HG02885 (cell line): ENCODE results near the gene SPRYD7.
"Not testable (repeated sequence)": the region's sequence is repeated elsewhere in the genome, so short reads cannot be mapped to it uniquely, and the experiment has no call there.

Source experiments
- ATAC-seq: cut with Tn5 transposase; IDR thresholded peaks from one replicate; pipeline ENCODE4 v1.9.1; 2021; ENCODE audit warnings: mild to moderate bottlenecking; ENCODE audit not compliant: unreplicated experiment, poor library complexity

The SPRYD7 gene

DNA sequence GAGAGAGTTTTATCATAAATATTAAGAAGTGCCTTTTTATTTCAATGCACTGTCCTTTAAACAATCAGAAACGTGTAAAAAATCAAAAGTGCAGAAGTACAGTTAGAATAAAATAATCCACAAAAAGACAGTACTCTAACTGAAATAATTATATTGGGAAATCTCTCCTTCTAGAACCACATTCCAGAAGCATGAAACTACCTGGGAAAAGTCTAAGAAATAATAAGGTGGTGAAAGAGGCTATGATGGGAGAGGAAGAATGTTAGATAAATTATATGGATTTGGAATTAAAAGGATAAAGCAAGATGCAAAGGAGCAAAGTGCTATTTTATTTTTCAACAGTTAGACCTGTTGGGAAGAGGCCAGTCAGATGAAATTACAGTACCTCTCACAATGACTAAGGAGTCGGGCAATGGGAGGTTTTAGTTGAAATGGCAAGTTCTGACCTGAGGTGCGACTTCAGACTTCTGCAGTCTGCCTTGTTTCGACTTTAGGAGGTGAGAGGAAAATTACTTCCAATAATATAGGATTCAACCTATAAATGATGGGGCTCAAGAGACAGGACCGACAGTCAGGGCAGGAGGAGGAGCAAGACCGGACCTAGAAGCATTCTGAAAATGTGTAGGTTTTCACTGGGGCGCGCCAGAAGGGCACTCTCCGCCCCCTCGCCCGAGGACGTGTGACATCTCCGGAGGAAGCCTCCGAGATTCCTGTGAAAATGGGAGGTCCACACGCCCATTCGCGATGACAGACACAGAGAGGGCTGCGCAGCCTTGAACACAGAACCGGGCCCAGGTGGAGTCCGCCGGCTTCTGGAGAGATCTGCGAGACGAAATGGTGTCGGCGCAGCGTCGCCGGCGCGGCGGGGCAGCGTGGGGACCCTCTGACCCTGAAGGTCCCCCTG, 717 bp downstream of the SPRYD7 start:
- ATAC-seq: peak; percentile 30

DNA sequence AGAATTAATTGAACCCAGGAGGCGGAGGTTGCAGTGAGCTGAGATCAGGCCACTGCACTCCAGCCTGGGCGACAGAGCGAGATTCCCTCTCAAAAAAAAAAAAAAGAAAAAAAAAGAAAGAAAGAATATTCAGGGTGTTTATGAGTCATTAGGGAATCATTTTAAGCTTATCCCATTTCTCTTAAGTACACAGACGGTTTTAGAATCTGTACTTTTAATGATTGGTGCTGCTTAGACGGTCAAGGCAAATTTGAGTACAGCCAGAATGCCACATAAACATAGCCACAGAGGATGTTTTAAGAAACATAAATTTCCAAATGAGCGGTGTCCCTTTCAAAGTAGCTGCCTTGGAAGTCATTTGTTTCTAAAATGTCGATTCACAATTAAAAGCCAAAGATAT, 2.6 kb downstream of the SPRYD7 start:
- no peak for ATAC-seq

DNA sequence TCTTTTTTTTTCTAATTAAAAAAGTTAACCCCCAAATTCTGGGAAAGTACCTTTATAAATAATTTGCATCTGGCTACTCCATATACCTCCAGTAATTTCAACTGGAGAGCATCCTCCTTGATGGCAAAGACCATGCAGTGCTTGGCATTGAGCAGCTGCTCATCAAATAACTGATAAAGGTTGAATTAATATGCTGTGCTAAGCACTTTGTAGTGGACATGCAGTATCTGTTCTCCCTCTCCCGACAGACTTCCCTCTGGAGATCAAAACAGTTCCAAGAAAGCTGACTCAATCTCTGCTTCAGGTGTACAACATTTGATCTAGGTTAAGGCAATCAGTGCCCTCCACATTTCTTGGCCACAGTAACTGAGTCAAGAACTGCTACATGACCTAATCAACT, 3.3 kb downstream of the SPRYD7 start:
- ATAC-seq: no peak

DNA sequence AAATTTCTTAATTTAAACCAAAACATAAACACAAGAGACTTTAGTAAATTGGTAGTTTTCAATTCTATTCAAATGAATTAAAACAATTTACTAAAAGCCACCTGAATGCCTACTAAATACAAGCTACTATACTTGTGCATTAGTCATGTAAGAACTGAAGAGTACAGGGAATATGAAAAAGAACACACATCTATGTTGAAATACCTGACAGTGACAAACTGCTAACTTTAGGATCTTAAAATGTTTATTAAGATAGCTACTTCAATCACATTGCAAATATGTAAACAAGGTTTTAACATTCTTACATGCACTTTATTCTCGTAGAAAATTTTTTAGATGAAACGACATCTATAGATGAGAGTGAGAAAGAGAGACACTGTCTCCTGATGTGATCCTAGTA, 4.1 kb downstream of the SPRYD7 start:
- ATAC-seq: no peak

DNA sequence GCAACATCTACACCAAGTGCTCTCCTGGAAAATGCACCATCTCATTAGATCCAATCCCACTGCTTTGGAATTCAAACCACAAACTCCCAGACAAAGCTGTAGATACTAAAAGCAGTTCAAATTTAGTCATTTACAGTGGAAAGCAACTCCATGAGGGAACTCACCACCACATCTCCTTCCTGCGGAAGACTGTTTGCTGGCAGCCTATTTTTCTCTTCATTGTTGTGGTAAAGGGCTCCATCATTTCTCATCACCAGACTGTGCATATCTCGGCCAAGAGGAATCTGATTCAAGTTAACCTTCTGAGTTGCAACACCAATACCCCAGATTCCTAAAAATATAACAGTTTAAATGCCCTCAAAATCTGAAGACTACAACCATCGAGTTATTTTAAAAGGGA, 8.4 kb downstream of the SPRYD7 start:
- ATAC-seq: no peak

DNA sequence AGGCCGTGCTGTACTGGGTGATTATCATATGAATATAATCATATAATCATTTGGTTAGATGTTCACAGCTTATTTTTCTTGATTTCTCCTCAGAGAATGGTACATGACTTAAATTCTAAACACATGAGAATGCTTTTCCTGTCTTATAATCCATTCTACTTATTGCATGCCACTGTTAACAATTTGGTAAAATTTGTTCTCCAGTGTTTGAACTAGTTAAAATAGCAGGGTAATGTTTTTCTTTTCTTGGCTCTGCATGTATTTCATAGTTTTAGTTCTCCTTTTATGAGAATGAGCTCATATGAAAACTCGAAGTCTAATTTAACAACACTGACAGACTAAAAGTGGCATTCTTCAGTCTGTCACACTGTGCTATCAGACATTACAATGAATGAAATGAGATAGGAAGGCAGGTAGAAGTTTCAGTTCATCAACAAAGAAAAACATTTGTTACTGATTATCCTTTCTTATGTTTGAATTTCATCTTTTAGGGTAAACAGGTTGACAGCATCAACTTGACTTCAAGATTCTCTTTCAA, 10.2 kb downstream of the SPRYD7 start:
- ATAC-seq: peak; percentile 83

DNA sequence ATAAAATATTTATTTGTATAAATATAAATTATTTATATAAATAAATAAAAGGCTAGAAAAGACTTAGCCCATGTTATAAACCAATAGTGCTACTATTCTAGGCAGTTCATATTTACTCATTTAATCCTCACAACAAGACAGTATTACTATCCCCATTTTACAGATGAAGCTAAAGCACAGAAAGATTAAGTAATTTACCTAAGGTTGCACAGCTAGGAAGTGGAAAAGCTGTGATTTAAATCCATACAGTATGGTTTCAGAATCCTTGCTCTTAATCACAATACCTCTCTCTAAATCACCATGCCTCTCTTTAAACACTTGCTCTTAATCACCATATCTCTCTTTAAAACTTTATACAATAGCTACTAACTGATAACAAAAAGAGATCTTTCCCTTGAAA, 13.8 kb downstream of the SPRYD7 start:
- no peak for ATAC-seq

DNA sequence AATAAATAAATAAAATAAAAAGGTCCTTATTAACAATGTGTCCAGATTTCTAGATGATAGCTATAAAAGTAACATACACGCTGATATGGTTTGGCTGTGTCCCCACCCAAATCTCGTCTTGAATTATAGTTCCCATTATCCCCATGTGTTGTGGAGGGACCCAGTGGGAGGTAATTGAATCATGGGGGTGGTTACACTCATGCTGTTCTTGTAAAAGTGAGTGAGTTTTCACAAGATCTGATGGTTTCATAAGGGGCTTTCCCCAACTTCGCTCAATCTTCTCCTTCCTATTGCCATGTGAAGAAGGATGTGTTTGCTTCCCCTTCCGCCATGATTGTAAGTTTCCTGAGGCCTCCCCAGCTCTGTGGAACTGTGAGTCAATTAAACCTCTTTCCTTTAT, 15.2 kb downstream of the SPRYD7 start:
- ATAC-seq: not testable (repeated sequence)

DNA sequence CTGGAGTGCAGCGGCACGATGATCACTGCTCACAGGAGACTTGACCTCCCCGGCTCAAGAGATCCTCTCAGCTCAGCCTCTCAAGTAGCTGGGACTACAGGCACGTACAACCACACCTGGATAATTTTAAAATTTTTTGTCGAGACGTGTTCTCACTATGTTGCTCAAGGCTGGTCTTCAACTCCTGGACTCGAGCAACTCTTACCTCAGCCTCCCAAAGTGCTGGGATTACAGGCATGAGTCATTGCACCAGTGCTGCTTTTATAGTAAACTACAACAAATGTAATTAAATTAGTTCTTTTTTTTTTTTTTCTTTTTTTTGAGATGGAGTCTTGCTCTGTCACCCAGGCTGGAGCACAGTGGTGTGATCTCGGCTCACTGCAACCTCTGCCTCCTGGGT, 18.0 kb downstream of the SPRYD7 start:
- ATAC-seq: not testable (repeated sequence)

DNA sequence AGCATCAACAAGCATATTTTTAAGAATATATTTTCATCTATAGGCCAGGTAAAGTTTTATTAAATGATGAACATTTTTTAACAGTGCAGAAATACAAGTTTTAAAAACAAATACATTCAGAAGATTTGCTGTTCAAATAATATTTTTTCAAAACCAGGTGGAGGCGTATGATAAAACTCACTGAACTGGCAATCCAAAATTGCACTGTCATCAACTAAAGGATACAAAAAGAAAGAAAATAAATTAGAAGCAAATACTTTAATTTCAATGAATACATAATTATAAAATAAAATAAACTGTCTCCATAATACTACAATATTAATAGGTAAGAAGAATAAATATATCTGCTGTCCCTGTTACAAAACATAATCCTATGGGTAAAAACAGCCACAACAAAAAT, 21.2 kb downstream of the SPRYD7 start:
- ATAC-seq: no peak

DNA sequence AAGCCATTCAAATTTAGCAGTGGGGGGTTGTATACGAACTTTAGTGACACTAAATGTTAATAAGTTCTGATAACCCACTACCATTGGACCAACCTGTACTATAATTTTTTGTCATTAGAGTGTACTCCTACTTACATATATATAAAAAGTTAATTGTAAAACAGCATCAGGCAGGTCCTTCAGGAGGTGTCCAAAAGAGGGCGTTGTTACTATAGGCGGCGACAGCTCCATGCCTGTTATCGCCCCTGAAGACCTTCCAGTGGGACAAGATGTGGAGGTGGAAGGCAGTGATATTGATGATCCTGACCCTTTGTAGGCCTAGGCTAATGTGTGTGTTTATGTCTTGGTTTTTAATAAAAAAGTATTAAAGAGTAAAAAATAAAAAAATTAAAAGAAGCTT, 27.5 kb downstream of the SPRYD7 start:
- ATAC-seq: no peak

DNA sequence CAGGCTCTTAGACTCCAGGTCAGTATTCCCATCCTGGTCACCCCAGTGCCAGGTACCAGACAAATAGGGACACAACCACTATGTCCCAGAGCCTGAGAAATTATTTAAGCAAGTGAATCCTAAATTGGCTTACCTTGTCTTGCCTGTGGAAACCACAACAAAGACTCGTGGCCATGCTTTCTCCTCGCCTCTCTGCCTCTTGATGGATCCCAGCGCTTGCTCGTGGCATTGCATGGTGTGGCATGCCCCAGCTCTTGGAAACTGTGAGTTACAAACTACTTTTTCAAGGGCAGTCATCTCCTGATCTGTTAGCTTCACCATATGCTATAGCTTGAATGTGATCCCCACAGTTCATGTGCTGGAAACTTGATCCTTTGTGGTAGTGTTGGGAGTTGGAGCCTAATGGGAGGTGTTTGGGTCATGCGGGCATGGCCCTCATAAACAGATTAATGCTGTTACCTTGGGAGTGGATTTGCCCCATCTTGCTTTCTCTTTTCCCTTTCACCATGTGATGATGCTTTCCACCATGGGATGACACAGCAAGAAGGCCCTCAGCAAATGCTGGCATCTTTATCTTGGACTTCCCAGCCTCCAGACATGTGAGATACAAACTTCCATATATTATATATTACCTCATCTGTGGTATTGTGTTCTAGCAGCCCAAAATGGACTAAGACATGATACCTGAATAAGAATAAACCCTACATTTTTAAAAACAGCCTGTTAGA, 31.2 kb downstream of the SPRYD7 start:
- no peak for ATAC-seq

DNA sequence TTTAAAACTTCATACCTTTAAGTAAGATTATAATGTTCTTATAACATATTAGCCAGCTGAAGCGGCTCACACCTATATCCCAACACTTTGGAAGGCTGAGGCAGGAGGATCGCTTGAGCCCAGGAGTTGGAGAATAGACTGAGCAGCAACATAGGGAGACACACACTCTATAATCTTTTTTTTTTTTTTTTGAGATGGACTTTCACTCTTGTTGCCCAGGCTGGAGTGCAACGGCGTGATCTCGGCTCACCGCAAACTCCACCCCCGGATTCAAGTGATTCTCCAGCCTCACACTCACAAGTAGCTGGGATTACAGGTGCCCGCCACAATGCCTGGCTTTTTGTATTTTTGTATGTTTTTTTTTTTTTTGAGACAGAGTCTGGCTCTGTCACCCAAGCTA, 37.3 kb downstream of the SPRYD7 start:
- no peak for ATAC-seq

DNA sequence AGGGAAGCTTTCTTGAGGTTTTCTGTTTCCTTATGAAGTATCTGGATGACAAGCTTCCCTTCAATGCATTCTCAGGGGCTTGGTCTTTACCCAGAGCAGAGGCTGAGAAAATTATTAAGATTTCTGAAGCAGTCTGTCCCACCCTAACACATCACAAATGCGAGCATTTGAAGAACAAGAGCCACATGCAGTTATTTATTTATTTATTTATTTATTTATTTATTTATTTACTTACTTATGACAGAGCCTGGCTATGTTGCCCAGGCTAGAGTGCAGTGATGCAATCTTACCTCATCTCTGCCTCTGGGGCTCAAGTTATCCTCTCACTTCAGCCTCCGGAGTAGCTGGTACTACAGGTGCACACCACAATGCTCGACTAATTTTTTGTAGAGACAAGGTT, 38.4 kb downstream of the SPRYD7 start:
- ATAC-seq: no peak

DNA sequence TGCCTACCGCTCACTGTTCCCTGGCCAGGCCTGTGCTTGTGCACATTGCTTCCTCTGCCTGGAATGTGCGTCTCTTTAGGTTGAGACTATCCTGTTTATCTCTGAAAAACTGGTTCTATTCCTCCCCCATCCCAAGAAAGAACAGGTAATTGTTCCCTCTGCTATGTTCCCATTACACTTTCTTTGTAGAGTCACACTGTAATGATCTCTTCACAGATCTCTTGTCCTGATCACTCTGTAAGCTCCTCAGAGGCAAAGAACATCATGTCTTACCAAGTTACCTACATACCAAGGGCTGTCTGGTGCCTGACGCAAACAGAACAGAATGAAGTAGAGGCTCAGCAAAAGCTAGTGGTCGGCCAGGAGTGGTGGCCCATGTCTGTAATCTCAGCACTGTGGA, 40.3 kb downstream of the SPRYD7 start:
- ATAC-seq: no peak

DNA sequence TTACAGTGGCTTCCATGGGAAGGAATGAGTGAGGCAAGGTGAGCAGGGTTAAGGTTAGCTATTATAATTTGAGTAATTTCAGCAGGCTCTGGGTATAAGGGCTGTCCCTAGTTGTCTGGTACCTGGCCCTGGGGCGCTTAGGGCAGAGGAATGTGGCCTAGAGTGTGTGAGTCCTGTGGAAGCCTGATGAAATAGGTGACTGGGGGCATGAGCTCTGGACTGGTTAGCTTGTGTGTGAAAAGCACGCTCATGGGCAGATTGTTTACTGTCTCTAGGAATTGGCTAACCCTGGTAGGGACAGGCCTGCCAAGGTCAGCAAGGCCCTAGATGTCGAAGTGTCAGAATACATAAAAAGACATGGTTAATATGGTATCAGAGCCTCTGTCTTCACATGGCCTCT, 42.5 kb downstream of the SPRYD7 start:
- ATAC-seq: no peak

DNA sequence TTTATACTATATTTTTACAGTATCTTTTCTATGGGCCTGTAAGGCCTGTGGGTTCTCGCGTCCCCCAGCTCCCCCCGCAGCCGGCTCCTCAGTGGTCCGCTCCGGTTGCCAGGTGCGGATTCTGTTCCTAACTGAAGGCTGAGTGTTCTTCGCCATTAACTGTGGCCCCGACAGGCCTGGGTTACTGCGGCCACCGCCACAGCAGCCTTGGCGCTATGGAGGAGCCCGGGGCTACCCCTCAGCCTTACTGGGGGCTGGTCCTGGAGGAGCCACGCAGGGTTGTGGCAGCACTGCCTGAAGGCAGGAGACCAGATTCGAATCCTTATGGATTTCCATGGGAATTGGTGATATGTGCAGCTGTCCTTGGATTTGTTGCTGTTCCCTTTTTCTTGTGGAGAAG, 45.8 kb downstream of the SPRYD7 start:
- ATAC-seq: no peak

DNA sequence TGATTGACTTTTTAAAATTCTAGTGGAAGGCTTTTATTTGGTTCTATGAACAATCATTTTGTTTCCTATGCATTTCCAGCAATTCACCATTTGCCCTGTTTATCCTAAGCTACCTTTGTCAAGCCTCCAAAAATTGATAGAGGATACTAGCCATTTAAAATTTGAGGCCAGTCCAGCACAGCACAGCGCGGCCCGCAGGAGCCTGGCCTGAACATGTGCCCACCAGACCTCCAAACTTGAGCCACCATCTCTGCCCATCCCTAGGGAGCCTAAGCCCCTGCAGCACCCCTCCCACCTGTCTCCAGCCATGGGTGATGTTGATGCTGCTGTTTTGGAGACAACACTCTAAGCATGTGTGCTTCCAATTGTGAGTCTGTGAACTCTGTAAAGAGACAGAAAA, 57.5 kb downstream of the SPRYD7 start:
- ATAC-seq: no peak

DNA sequence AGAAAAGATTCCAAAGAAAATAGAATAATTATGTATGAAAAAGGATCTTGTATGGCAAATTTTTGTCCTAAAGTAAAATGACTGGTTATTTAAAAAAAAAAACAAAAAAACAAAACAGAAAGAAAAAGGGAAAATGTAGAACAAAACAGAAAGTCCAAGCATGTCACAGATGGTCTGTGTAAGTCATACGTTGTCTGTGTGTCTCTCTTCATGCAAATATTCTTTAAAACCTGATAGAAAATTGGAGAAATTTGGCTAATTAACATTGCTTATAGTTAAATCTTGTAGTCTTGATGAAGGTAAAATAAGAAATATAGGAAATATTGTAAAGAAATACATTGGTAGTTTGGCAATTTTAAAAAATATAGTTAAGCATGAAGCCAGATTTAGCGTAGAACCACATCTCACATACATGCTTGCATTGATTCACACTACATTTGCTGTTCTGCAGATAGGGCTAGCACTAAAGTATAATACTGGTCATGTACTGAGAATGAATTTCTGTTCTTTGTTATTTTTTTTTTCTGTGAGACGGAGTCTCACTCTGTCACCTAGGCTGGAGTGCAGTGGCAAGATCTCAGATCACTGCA, 58.4 kb downstream of the SPRYD7 start:
- ATAC-seq: no peak

DNA sequence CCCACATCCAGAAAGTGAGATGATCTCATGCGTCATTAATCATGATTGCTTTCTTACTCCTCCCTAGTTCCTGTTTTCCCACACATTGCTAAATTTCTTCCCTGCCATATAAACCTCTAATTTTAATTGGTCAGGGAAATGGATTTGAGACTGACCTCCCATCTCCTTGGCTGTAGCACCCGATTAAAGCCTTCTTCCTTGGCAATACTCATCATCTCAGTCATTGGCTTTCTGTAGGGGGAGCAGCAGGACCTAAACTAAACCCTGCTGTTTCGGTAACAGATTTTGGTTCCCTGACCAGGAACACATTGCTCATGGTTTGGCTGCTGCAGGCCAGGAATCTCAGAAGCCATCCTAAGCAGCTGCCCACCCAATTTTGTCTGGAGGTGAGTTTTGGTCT, 61.7 kb downstream of the SPRYD7 start:
- no peak for ATAC-seq

DNA sequence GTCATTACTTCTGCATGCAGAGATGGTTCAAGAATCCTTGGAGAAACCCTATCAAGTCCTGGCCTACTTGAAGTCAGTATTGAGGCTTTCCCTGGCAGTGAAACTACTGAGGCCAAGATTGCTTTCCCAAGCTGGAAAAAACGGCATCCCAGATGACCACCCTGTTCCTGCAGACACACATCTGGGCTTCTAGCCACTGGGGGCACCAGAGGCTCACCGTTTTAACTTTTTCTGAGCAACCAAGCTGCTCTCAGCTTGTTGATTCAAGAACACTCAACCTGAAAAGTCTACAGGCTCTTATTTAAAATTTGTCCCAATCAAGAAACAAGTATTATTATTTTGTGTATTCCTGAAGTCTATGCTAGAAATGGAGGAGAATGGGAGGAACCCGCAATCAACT, 66.6 kb downstream of the SPRYD7 start:
- ATAC-seq: no peak
